SK-N-SH (cell line): ENCODE results near the gene SPRY4. TPM values are rescaled to one million over a fixed set of nuclear protein-coding genes. Genes with fewer than 3 reads are reported as not detected.

ENCODE experiments used
- CTCF ChIA-PET: fragments of 300-600, 350-600 bp; formaldehyde crosslinking; extraction: SDS; loops from one replicate; lab custom pipeline; 2021; lab: Yijun Ruan, JAX
- POLR2A ChIA-PET: fragments of 350-600 bp; sonication (Branson Sonifier 250); formaldehyde crosslinking; extraction: SDS; loops from one replicate; lab custom pipeline; 2020; ENCODE audit warnings: antibody characterized with exemption, inconsistent platforms; lab: Yijun Ruan, JAX
- DNase-seq: peaks from one replicate; pipeline ENCODE4 v3.0.0; 2012
- H2AFZ ChIP-seq: fragments of 200-600 bp; sonication (generic); 2 replicates; pipeline ENCODE4 v1.8.1; 2016; ENCODE audit warnings: antibody characterized with exemption, mild to moderate bottlenecking, low read depth
- H3F3A ChIP-seq: fragments of 200-600 bp; sonication (generic); replicated peaks from 2 replicates; pipeline ENCODE3; 2016; ENCODE audit warnings: antibody characterized with exemption, mild to moderate bottlenecking; ENCODE audit not compliant: insufficient read depth
- H3K27ac ChIP-seq, 2 experiments: fragments of 200-500 bp in 1 of 2; fragments of 200-600 bp in 1 of 2; sonication (Bioruptor generic) in 1 of 2; sonication (generic), shearing (Covaris generic) in 1 of 2; 2 replicates each; pipeline versions ENCODE4 v1.5.1 to v1.6.1; 2014 to 2016; ENCODE audit warnings: low read depth in 2 of 2, inconsistent platforms in 1 of 2, low read length in 1 of 2, mild to moderate bottlenecking in 1 of 2, mixed read lengths in 1 of 2
- H3K27me3 ChIP-seq: fragments of 200-600 bp; sonication (generic), shearing (Covaris generic); 2 replicates; pipeline ENCODE4 v1.6.1; 2016; ENCODE audit warnings: mixed run types; ENCODE audit not compliant: insufficient read depth
- H3K36me3 ChIP-seq, 2 experiments: fragments of 200-500 bp in 1 of 2; fragments of 200-600 bp in 1 of 2; sonication (Bioruptor generic) in 1 of 2; sonication (generic) in 1 of 2; replicated peaks in 1 of 2; 2 replicates each; pipeline versions ENCODE3 to v1.5.1; 2014 to 2016; ENCODE audit warnings: low read length in 1 of 2, mild to moderate bottlenecking in 1 of 2; ENCODE audit not compliant: insufficient read depth in 2 of 2, control insufficient read depth in 1 of 2
- H3K4me1 ChIP-seq, 2 experiments: fragments of 200-500 bp in 1 of 2; fragments of 200-600 bp in 1 of 2; sonication (Bioruptor generic) in 1 of 2; sonication (generic), shearing (Covaris generic) in 1 of 2; 2 replicates each; pipeline versions ENCODE4 v1.5.1 to v1.6.1; 2014 to 2016; ENCODE audit warnings: low read depth in 1 of 2, low read length in 1 of 2, mixed run types in 1 of 2; ENCODE audit not compliant: insufficient read depth in 2 of 2, control insufficient read depth in 1 of 2
- H3K4me2 ChIP-seq: fragments of 200-600 bp; sonication (generic), shearing (Covaris generic); 2 replicates; pipeline ENCODE4 v1.6.1; 2017; ENCODE audit warnings: mixed run types
- H3K4me3 ChIP-seq, 2 experiments: fragments of 200-500 bp in 1 of 2; fragments of 200-600 bp in 1 of 2; sonication (Bioruptor generic) in 1 of 2; sonication (generic), shearing (Covaris generic) in 1 of 2; 2 replicates each; pipeline versions ENCODE4 v1.5.1 to v1.8.1; 2014 to 2016; ENCODE audit warnings: low read depth in 2 of 2, inconsistent platforms in 1 of 2, low read length in 1 of 2, mild to moderate bottlenecking in 1 of 2, mixed read lengths in 1 of 2, moderate library complexity in 1 of 2
- H3K79me2 ChIP-seq: fragments of 200-600 bp; sonication (generic); 2 replicates; pipeline ENCODE4 v1.8.1; 2017; ENCODE audit warnings: mild to moderate bottlenecking; ENCODE audit not compliant: insufficient read depth
- H3K9ac ChIP-seq: fragments of 200-600 bp; sonication (generic); 2 replicates; pipeline ENCODE4 v1.6.1; 2017; ENCODE audit warnings: mixed run types
- H3K9me2 ChIP-seq: fragments of 200-600 bp; sonication (generic); 2 replicates; pipeline ENCODE4 v1.6.1; 2017; ENCODE audit warnings: mixed run types
- H3K9me3 ChIP-seq: fragments of 200-600 bp; sonication (generic); 2 replicates; pipeline ENCODE4 v1.6.1; 2017; ENCODE audit warnings: mixed run types, mild to moderate bottlenecking, moderate library complexity
- H4K20me1 ChIP-seq: fragments of 200-600 bp; sonication (generic); 2 replicates; pipeline ENCODE4 v1.6.1; 2017; ENCODE audit warnings: mild to moderate bottlenecking, mixed run types; ENCODE audit not compliant: insufficient read depth
- CHD2 ChIP-seq: fragments of 150-350 bp; IDR thresholded peaks from 2 replicates; pipeline ENCODE4 v1.6.1; 2018; ENCODE audit warnings: low read length; ENCODE audit not compliant: partially characterized antibody
- CTCF ChIP-seq: fragments of 200-600 bp; sonication (generic); IDR thresholded peaks from 2 replicates; pipeline ENCODE4 v1.6.1; 2017; ENCODE audit warnings: antibody characterized with exemption, mild to moderate bottlenecking, moderate library complexity
- FOSL2 ChIP-seq: IDR thresholded peaks from 2 replicates; pipeline ENCODE4 v1.4.0; 2012; ENCODE audit warnings: low read depth, mild to moderate bottlenecking, moderate library complexity, borderline replicate concordance
- JUND ChIP-seq: IDR thresholded peaks from 2 replicates; pipeline ENCODE4 v1.4.0; 2012
- MAX ChIP-seq: IDR thresholded peaks from 2 replicates; pipeline ENCODE4 v1.4.0; 2012; ENCODE audit warnings: low read depth
- MEF2A ChIP-seq: IDR thresholded peaks from 2 replicates; pipeline ENCODE4 v1.4.0; 2012; ENCODE audit warnings: low read depth, borderline replicate concordance
- MXI1 ChIP-seq: IDR thresholded peaks from 2 replicates; pipeline ENCODE4 v1.6.1; 2012; ENCODE audit warnings: mild to moderate bottlenecking, low read depth, low read length, improper control_type of control experiment
- POLR2AphosphoS5 ChIP-seq: IDR thresholded peaks from 2 replicates; pipeline ENCODE4 v1.6.1; 2012; ENCODE audit warnings: low read depth, low read length
- RFX5 ChIP-seq: IDR thresholded peaks from 2 replicates; pipeline ENCODE4 v1.6.1; 2012; ENCODE audit warnings: mild to moderate bottlenecking, improper control_type of control experiment, low read length
- TEAD4 ChIP-seq: IDR thresholded peaks from 2 replicates; pipeline ENCODE4 v1.4.0; 2012; ENCODE audit warnings: mild to moderate bottlenecking, borderline replicate concordance; ENCODE audit not compliant: insufficient read depth
- USF1 ChIP-seq: IDR thresholded peaks from 2 replicates; pipeline ENCODE4 v1.4.0; 2012; ENCODE audit warnings: low read depth, borderline replicate concordance
- YY1 ChIP-seq: IDR thresholded peaks from 2 replicates; pipeline ENCODE4 v1.4.0; 2012; ENCODE audit warnings: low read depth, mild to moderate bottlenecking
- ZBTB33 ChIP-seq: IDR thresholded peaks from 2 replicates; pipeline ENCODE4 v1.4.0; 2012; ENCODE audit warnings: low read depth, borderline replicate concordance
- WGBS: methylation state at CpG from one replicate; pipeline ENCODE4 v1.1.6; 2017; ENCODE audit warnings: low lambda C conversion rate; 5-methylcytosine and 5-hydroxymethylcytosine counted together
- polyA plus RNA-seq, 3 experiments: library from polyadenylated mRNA; depleted of rRNA; stranded (reverse); fragments of >200 nt; gene quantifications; 2 replicates each; pipeline ENCODE4 v1.2.3, GENCODE V29; 2012

The SPRY4 gene
- polyA plus RNA-seq, 1 of the 3 experiments (the other 2 are of a cell fraction) = 18.0 TPM

- H3K4me3 ChIP-seq = no peak overlapping the region
- no peak overlapping the region for H2AFZ ChIP-seq
- ChIA-PET POLR2A (no interaction called here), CTCF (no interaction called here)
- H3K9ac ChIP-seq = no peak overlapping the region
- no peak for DNase-seq
- WGBS = 69% methylated on average over 4 of the region's 4 CpGs
- peaks cover 43 to 72% of the 10 kb centered on the region in 2 experiments for H3K36me3 ChIP-seq
- H3K27me3 ChIP-seq = no peaks in the 10 kb centered on the region
- peaks cover 100% of the 10 kb centered on the region for H3K79me2 ChIP-seq
- no peak overlapping the region for H3K4me2 ChIP-seq
- no peak for TF ChIP-seq MEF2A
- TF ChIP-seq TEAD4 = no peak
- no peak for TF ChIP-seq YY1
- TF ChIP-seq MAX = no peak
- TF ChIP-seq POLR2AphosphoS5 = no peak
- TF ChIP-seq MXI1 = no peak
- H3K4me1 ChIP-seq = peaks cover 44 to 54% of the 10 kb centered on the region in 2 experiments
- H4K20me1 ChIP-seq = peaks cover 94% of the 10 kb centered on the region
- no peaks in the 10 kb centered on the region for H3K9me2 ChIP-seq
- H3K27ac ChIP-seq = no peak overlapping the region; a peak in 1 of 4 replicates
- peaks cover 20% of the 10 kb centered on the region for H3F3A ChIP-seq
- no peaks in the 10 kb centered on the region for H3K9me3 ChIP-seq
Observed at GRCh38 chr5:142313682-142314081, 11.1 kb downstream of the SPRY4 start.

- CTCF ChIA-PET = no interaction called here
- TF ChIP-seq RFX5 (no peak), ZBTB33 (no peak), JUND (no peak), TEAD4 (no peak), CTCF (no peak), FOSL2 (no peak), CHD2 (no peak), YY1 (no peak), USF1 (no peak)
- TF ChIP-seq, all 33 proteins: peak for 0
- Histone ChIP-seq H3K4me3 (no peak overlapping the region), H3K9me2 (no peaks in the 10 kb centered on the region), H3K27ac (no peak overlapping the region; a peak in 1 of 4 replicates), H3K4me2 (no peak overlapping the region), H3K27me3 (no peaks in the 10 kb centered on the region), H3K36me3 (peaks cover 40 to 76% of the 10 kb centered on the region in 2 experiments), H3K4me1 (peaks cover 40 to 55% of the 10 kb centered on the region in 2 experiments), H3K9me3 (no peaks in the 10 kb centered on the region), H4K20me1 (peaks cover 94% of the 10 kb centered on the region), H3K79me2 (peaks cover 100% of the 10 kb centered on the region), H3K9ac (no peak overlapping the region), H2AFZ (no peak overlapping the region), H3F3A (peaks cover 24% of the 10 kb centered on the region)
- WGBS = 91% methylated on average over 10 of the region's 10 CpGs
- POLR2A ChIA-PET = no interaction called here
- DNase-seq = no peak
Observed at GRCh38 chr5:142313275-142313674, 11.5 kb downstream of the SPRY4 start.
